K562 (cell line): ENCODE measurements around the gene POP7. TPM values are rescaled to one million over a fixed set of nuclear protein-coding genes. Genes with fewer than 3 reads are reported as not detected.

Experiments used
- BRD9 ChIP-seq: fragments of 450-650 bp; IDR thresholded peaks from 2 replicates; pipeline ENCODE4 v1.6.1; 2018; ENCODE audit warnings: low read depth; ENCODE audit not compliant: partially characterized antibody
- CBX8 ChIP-seq: fragments of 200-600 bp; sonication (generic); IDR thresholded peaks from 2 replicates; pipeline ENCODE4 v1.6.1; 2012; ENCODE audit warnings: borderline replicate concordance, mixed run types, low read depth, mild to moderate bottlenecking, moderate library complexity, mixed read lengths, low read length, control low read depth, inconsistent platforms; ENCODE audit not compliant: poor library complexity, severe bottlenecking; ENCODE audit errors: extremely low read depth
- CC2D1A ChIP-seq: fragments of 450-650 bp; IDR thresholded peaks from 2 replicates; pipeline ENCODE4 v1.6.1; 2017; ENCODE audit warnings: mild to moderate bottlenecking
- E2F3 ChIP-seq: fragments of 250-450 bp; sonication (Bioruptor Pico); IDR thresholded peaks from 2 replicates; pipeline ENCODE4 v1.4.0; 2020; ENCODE audit warnings: mild to moderate bottlenecking
- HMGN3 ChIP-seq: IDR thresholded peaks from 2 replicates; pipeline ENCODE4 v1.6.1; 2011; ENCODE audit warnings: borderline replicate concordance, low read depth, mild to moderate bottlenecking, mixed read lengths, low read length; ENCODE audit not compliant: insufficient read length; ENCODE audit errors: extremely low read depth
- IRF2 ChIP-seq: sonication (generic); formaldehyde crosslinking; IDR thresholded peaks from 2 replicates; pipeline ENCODE4 v1.8.1; 2022; ENCODE audit warnings: mild to moderate bottlenecking, missing genetic modification reagents
- MEF2D ChIP-seq: conservative IDR thresholded peaks from 2 replicates; pipeline ENCODE4 v1.6.1; 2016; ENCODE audit warnings: low read depth, missing genetic modification characterization, missing compliant biosample characterization
- NFE2L1 ChIP-seq: fragments of 450-650 bp; IDR thresholded peaks from 2 replicates; pipeline ENCODE4 v1.6.1; 2016; ENCODE audit warnings: missing genetic modification characterization, low read depth, mild to moderate bottlenecking, missing compliant biosample characterization, moderate library complexity, borderline replicate concordance
- RBBP5 ChIP-seq: fragments of 200-600 bp; sonication (generic); IDR thresholded peaks from 2 replicates; pipeline ENCODE4 v1.6.1; 2012; ENCODE audit warnings: borderline replicate concordance, mild to moderate bottlenecking, low read length, control low read depth, inconsistent platforms; ENCODE audit not compliant: insufficient read depth, poor library complexity, severe bottlenecking
- TEAD2 ChIP-seq: fragments of 450-650 bp; IDR thresholded peaks from 2 replicates; pipeline ENCODE4 v1.6.1; 2016; ENCODE audit warnings: missing genetic modification characterization, control low read depth, missing compliant biosample characterization
- ZBTB17 ChIP-seq: fragments of 450-650 bp; formaldehyde crosslinking; IDR thresholded peaks from 2 replicates; pipeline ENCODE4 v1.4.0; 2020; ENCODE audit warnings: mild to moderate bottlenecking
- ZNF12 ChIP-seq: sonication (generic); formaldehyde crosslinking; IDR thresholded peaks from 2 replicates; pipeline ENCODE4 v1.4.0; 2020; ENCODE audit warnings: mild to moderate bottlenecking, missing genetic modification reagents
- ZNF384 ChIP-seq: IDR thresholded peaks from 2 replicates; pipeline ENCODE4 v1.6.1; 2012; ENCODE audit warnings: low read depth, low read length, improper control_type of control experiment
- ZNF41 ChIP-seq: fragments of 250-450 bp; sonication (Bioruptor Pico); conservative IDR thresholded peaks from 2 replicates; pipeline ENCODE4 v1.4.0; 2020; ENCODE audit warnings: mild to moderate bottlenecking
- polyA plus RNA-seq, 8 experiments: library from polyadenylated mRNA; depleted of rRNA in 4 of 8; stranded (reverse) in 5 of 8; unstranded in 3 of 8; fragments of >200 nt; fragmentation: Nextera tagmentation in 2 of 8; fragmentation: Illumina TruSeq in 1 of 8; extraction: Ambion mirVana in 2 of 8; extraction: Trizol in 1 of 8; gene quantifications; 2 replicates each; pipeline versions ENCODE4 v1.2.1 to v1.2.3, GENCODE V29; 2011 to 2014; ENCODE audit warnings: inconsistent platforms in 1 of 8, missing spikeins in 1 of 8
- total RNA-seq, 7 experiments: library from RNA; depleted of rRNA in 6 of 7; stranded (reverse); fragments of >200 nt in 6 of 7; fragmentation: Illumina TruSeq in 2 of 7; extraction: Trizol in 2 of 7; gene quantifications; 2 replicates each; pipeline versions ENCODE4 v1.2.1 to v1.2.3, GENCODE V29; 2011 to 2021; ENCODE audit warnings: low replicate concordance in 1 of 7
- TF ChIP-seq, protein P1 (sequence below), 2 experiments: fragments of 450-650 bp; formaldehyde crosslinking in 1 of 2; IDR thresholded peaks; 2 replicates each; pipeline versions ENCODE4 v1.4.0 to v1.6.1; 2014 to 2020; ENCODE audit warnings: mild to moderate bottlenecking in 2 of 2, borderline replicate concordance in 1 of 2, low read depth in 1 of 2
- TF ChIP-seq, protein P2 (sequence below): fragments of 450-650 bp; IDR thresholded peaks from 2 replicates; pipeline ENCODE4 v1.7.0; 2016; ENCODE audit warnings: borderline replicate concordance
- TF ChIP-seq, protein P3 (sequence below): IDR thresholded peaks from 2 replicates; pipeline ENCODE4 v1.6.1; 2014; ENCODE audit warnings: antibody characterized with exemption

POP7 gene
- total and polyA plus RNA-seq, 9 of the 15 experiments (the other 6 are each of a cell fraction or from before 2014, with no cell fraction given): 11.5 to 163 (median 68.9) TPM

DNA sequence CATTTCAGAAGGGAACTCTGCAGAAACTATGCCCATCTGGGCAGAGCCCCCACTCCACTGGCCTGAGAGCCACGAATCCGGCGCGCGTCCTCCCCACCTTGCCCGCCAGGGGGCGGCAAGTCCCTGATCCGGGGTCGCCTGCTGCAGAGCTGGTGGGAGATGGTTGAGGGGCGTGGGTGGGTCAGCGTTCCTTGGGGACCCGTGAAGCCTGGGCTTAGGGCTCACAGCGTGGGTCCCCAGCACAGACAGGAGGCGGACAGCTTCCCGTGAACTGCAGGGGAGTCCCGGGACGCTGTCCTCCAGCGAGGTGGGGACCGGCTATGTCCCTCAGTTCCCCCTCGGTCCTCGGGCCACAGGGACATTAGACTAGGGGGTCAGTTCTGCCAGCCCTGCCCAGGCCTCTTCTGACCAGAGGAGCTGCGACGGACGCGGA is 585 bp upstream of the POP7 start (continued):
- TF ChIP-seq HMGN3 (no peak), E2F3 (CRISPR knock-in tag) (no peak), CC2D1A (peak; percentile 86), MEF2D (tag) (no peak), RBBP5 (peak; percentile 39), ZNF41 (no peak), BRD9 (peak; percentile 96), ZNF384 (no peak), TEAD2 (tag) (no peak), IRF2 (CRISPR knock-in tag) (no peak), NFE2L1 (tag) (no peak), ZNF12 (CRISPR knock-in tag) (no peak), CBX8 (no peak), ZBTB17 (CRISPR knock-in tag) (peak; percentile 88)
- TF ChIP-seq, protein P1, sequence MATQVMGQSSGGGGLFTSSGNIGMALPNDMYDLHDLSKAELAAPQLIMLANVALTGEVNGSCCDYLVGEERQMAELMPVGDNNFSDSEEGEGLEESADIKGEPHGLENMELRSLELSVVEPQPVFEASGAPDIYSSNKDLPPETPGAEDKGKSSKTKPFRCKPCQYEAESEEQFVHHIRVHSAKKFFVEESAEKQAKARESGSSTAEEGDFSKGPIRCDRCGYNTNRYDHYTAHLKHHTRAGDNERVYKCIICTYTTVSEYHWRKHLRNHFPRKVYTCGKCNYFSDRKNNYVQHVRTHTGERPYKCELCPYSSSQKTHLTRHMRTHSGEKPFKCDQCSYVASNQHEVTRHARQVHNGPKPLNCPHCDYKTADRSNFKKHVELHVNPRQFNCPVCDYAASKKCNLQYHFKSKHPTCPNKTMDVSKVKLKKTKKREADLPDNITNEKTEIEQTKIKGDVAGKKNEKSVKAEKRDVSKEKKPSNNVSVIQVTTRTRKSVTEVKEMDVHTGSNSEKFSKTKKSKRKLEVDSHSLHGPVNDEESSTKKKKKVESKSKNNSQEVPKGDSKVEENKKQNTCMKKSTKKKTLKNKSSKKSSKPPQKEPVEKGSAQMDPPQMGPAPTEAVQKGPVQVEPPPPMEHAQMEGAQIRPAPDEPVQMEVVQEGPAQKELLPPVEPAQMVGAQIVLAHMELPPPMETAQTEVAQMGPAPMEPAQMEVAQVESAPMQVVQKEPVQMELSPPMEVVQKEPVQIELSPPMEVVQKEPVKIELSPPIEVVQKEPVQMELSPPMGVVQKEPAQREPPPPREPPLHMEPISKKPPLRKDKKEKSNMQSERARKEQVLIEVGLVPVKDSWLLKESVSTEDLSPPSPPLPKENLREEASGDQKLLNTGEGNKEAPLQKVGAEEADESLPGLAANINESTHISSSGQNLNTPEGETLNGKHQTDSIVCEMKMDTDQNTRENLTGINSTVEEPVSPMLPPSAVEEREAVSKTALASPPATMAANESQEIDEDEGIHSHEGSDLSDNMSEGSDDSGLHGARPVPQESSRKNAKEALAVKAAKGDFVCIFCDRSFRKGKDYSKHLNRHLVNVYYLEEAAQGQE (IDR thresholded peaks at IDR 0.05; ENCODE audit: borderline replicate concordance): peak; percentile 77
- TF ChIP-seq, protein P1 (CRISPR knock-in tag; IDR thresholded peaks at IDR 0.05; ENCODE audit: low read depth): peak; percentile 80
- TF ChIP-seq, protein P2, sequence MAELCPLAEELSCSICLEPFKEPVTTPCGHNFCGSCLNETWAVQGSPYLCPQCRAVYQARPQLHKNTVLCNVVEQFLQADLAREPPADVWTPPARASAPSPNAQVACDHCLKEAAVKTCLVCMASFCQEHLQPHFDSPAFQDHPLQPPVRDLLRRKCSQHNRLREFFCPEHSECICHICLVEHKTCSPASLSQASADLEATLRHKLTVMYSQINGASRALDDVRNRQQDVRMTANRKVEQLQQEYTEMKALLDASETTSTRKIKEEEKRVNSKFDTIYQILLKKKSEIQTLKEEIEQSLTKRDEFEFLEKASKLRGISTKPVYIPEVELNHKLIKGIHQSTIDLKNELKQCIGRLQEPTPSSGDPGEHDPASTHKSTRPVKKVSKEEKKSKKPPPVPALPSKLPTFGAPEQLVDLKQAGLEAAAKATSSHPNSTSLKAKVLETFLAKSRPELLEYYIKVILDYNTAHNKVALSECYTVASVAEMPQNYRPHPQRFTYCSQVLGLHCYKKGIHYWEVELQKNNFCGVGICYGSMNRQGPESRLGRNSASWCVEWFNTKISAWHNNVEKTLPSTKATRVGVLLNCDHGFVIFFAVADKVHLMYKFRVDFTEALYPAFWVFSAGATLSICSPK: peak; percentile 53; the same call in 1 of the 2 replicates
- TF ChIP-seq, protein P3, sequence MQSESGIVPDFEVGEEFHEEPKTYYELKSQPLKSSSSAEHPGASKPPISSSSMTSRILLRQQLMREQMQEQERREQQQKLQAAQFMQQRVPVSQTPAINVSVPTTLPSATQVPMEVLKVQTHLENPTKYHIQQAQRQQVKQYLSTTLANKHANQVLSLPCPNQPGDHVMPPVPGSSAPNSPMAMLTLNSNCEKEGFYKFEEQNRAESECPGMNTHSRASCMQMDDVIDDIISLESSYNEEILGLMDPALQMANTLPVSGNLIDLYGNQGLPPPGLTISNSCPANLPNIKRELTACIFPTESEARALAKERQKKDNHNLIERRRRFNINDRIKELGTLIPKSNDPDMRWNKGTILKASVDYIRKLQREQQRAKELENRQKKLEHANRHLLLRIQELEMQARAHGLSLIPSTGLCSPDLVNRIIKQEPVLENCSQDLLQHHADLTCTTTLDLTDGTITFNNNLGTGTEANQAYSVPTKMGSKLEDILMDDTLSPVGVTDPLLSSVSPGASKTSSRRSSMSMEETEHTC: no peak
